SK-N-SH (cell line): Measurements from ENCODE around the gene NOTUM. TPM values are rescaled to one million over a fixed set of nuclear protein-coding genes. Genes with fewer than 3 reads are reported as not detected.
A peak's percentile ranks its signal among the peaks of the same experiment; 100 is the strongest.

ENCODE experiments used
- CTCF ChIA-PET: fragments of 300-600, 350-600 bp; formaldehyde crosslinking; extraction: SDS; loops from one replicate; lab custom pipeline; 2021; lab: Yijun Ruan, JAX
- POLR2A ChIA-PET: fragments of 350-600 bp; sonication (Branson Sonifier 250); formaldehyde crosslinking; extraction: SDS; loops from one replicate; lab custom pipeline; 2020; ENCODE audit warnings: antibody characterized with exemption, inconsistent platforms; lab: Yijun Ruan, JAX
- DNase-seq: peaks from one replicate; pipeline ENCODE4 v3.0.0; 2012
- H2AFZ ChIP-seq: fragments of 200-600 bp; sonication (generic); 2 replicates; pipeline ENCODE4 v1.8.1; 2016; ENCODE audit warnings: antibody characterized with exemption, mild to moderate bottlenecking, low read depth
- H3F3A ChIP-seq: fragments of 200-600 bp; sonication (generic); replicated peaks from 2 replicates; pipeline ENCODE3; 2016; ENCODE audit warnings: antibody characterized with exemption, mild to moderate bottlenecking; ENCODE audit not compliant: insufficient read depth
- H3K27ac ChIP-seq, 2 experiments: fragments of 200-500 bp in 1 of 2; fragments of 200-600 bp in 1 of 2; sonication (Bioruptor generic) in 1 of 2; sonication (generic), shearing (Covaris generic) in 1 of 2; 2 replicates each; pipeline versions ENCODE4 v1.5.1 to v1.6.1; 2014 to 2016; ENCODE audit warnings: low read depth in 2 of 2, inconsistent platforms in 1 of 2, low read length in 1 of 2, mild to moderate bottlenecking in 1 of 2, mixed read lengths in 1 of 2
- H3K27me3 ChIP-seq: fragments of 200-600 bp; sonication (generic), shearing (Covaris generic); 2 replicates; pipeline ENCODE4 v1.6.1; 2016; ENCODE audit warnings: mixed run types; ENCODE audit not compliant: insufficient read depth
- H3K36me3 ChIP-seq, 2 experiments: fragments of 200-500 bp in 1 of 2; fragments of 200-600 bp in 1 of 2; sonication (Bioruptor generic) in 1 of 2; sonication (generic) in 1 of 2; replicated peaks in 1 of 2; 2 replicates each; pipeline versions ENCODE3 to v1.5.1; 2014 to 2016; ENCODE audit warnings: low read length in 1 of 2, mild to moderate bottlenecking in 1 of 2; ENCODE audit not compliant: insufficient read depth in 2 of 2, control insufficient read depth in 1 of 2
- H3K4me1 ChIP-seq, 2 experiments: fragments of 200-500 bp in 1 of 2; fragments of 200-600 bp in 1 of 2; sonication (Bioruptor generic) in 1 of 2; sonication (generic), shearing (Covaris generic) in 1 of 2; 2 replicates each; pipeline versions ENCODE4 v1.5.1 to v1.6.1; 2014 to 2016; ENCODE audit warnings: low read depth in 1 of 2, low read length in 1 of 2, mixed run types in 1 of 2; ENCODE audit not compliant: insufficient read depth in 2 of 2, control insufficient read depth in 1 of 2
- H3K4me2 ChIP-seq: fragments of 200-600 bp; sonication (generic), shearing (Covaris generic); 2 replicates; pipeline ENCODE4 v1.6.1; 2017; ENCODE audit warnings: mixed run types
- H3K4me3 ChIP-seq, 2 experiments: fragments of 200-500 bp in 1 of 2; fragments of 200-600 bp in 1 of 2; sonication (Bioruptor generic) in 1 of 2; sonication (generic), shearing (Covaris generic) in 1 of 2; 2 replicates each; pipeline versions ENCODE4 v1.5.1 to v1.8.1; 2014 to 2016; ENCODE audit warnings: low read depth in 2 of 2, inconsistent platforms in 1 of 2, low read length in 1 of 2, mild to moderate bottlenecking in 1 of 2, mixed read lengths in 1 of 2, moderate library complexity in 1 of 2
- H3K79me2 ChIP-seq: fragments of 200-600 bp; sonication (generic); 2 replicates; pipeline ENCODE4 v1.8.1; 2017; ENCODE audit warnings: mild to moderate bottlenecking; ENCODE audit not compliant: insufficient read depth
- H3K9ac ChIP-seq: fragments of 200-600 bp; sonication (generic); 2 replicates; pipeline ENCODE4 v1.6.1; 2017; ENCODE audit warnings: mixed run types
- H3K9me2 ChIP-seq: fragments of 200-600 bp; sonication (generic); 2 replicates; pipeline ENCODE4 v1.6.1; 2017; ENCODE audit warnings: mixed run types
- H3K9me3 ChIP-seq: fragments of 200-600 bp; sonication (generic); 2 replicates; pipeline ENCODE4 v1.6.1; 2017; ENCODE audit warnings: mixed run types, mild to moderate bottlenecking, moderate library complexity
- H4K20me1 ChIP-seq: fragments of 200-600 bp; sonication (generic); 2 replicates; pipeline ENCODE4 v1.6.1; 2017; ENCODE audit warnings: mild to moderate bottlenecking, mixed run types; ENCODE audit not compliant: insufficient read depth
- CTCF ChIP-seq: fragments of 200-600 bp; sonication (generic); IDR thresholded peaks from 2 replicates; pipeline ENCODE4 v1.6.1; 2017; ENCODE audit warnings: antibody characterized with exemption, mild to moderate bottlenecking, moderate library complexity
- ELF1 ChIP-seq: IDR thresholded peaks from 2 replicates; pipeline ENCODE4 v1.4.0; 2012
- EP300 ChIP-seq, 2 experiments: IDR thresholded peaks; 2 replicates each; pipeline versions ENCODE4 v1.4.0 to v1.6.1; 2012; ENCODE audit warnings: borderline replicate concordance in 1 of 2, low read depth in 1 of 2, low read length in 1 of 2
- FOXJ3 ChIP-seq: sonication (generic); formaldehyde crosslinking; IDR thresholded peaks from 2 replicates; pipeline ENCODE4 v1.5.1; 2020; ENCODE audit warnings: mild to moderate bottlenecking, missing genetic modification reagents
- FOXM1 ChIP-seq: IDR thresholded peaks from 2 replicates; pipeline ENCODE4 v1.4.0; 2012; ENCODE audit warnings: low read depth, mild to moderate bottlenecking
- GABPA ChIP-seq: IDR thresholded peaks from 2 replicates; pipeline ENCODE4 v1.4.0; 2012; ENCODE audit warnings: low read depth, mild to moderate bottlenecking
- IRF3 ChIP-seq: fragments of 150-350 bp; IDR thresholded peaks from 2 replicates; pipeline ENCODE4 v1.6.1; 2016; ENCODE audit warnings: mild to moderate bottlenecking, low read depth, low read length
- JUND ChIP-seq: IDR thresholded peaks from 2 replicates; pipeline ENCODE4 v1.4.0; 2012
- MEF2A ChIP-seq: IDR thresholded peaks from 2 replicates; pipeline ENCODE4 v1.4.0; 2012; ENCODE audit warnings: low read depth, borderline replicate concordance
- MXI1 ChIP-seq: IDR thresholded peaks from 2 replicates; pipeline ENCODE4 v1.6.1; 2012; ENCODE audit warnings: mild to moderate bottlenecking, low read depth, low read length, improper control_type of control experiment
- NFIC ChIP-seq: IDR thresholded peaks from 2 replicates; pipeline ENCODE4 v1.4.0; 2012; ENCODE audit warnings: borderline replicate concordance
- NRF1 ChIP-seq: IDR thresholded peaks from 2 replicates; pipeline ENCODE4 v1.6.1; 2012; ENCODE audit warnings: low read depth, mild to moderate bottlenecking, low read length
- POLR2AphosphoS5 ChIP-seq: IDR thresholded peaks from 2 replicates; pipeline ENCODE4 v1.6.1; 2012; ENCODE audit warnings: low read depth, low read length
- REST ChIP-seq: IDR thresholded peaks from 2 replicates; pipeline ENCODE4 v1.6.1; 2012; ENCODE audit warnings: mild to moderate bottlenecking, low read depth, low read length, moderate library complexity
- TEAD4 ChIP-seq: IDR thresholded peaks from 2 replicates; pipeline ENCODE4 v1.4.0; 2012; ENCODE audit warnings: mild to moderate bottlenecking, borderline replicate concordance; ENCODE audit not compliant: insufficient read depth
- YY1 ChIP-seq: IDR thresholded peaks from 2 replicates; pipeline ENCODE4 v1.4.0; 2012; ENCODE audit warnings: low read depth, mild to moderate bottlenecking
- WGBS: methylation state at CpG from one replicate; pipeline ENCODE4 v1.1.6; 2017; ENCODE audit warnings: low lambda C conversion rate; 5-methylcytosine and 5-hydroxymethylcytosine counted together
- polyA plus RNA-seq, 3 experiments: library from polyadenylated mRNA; depleted of rRNA; stranded (reverse); fragments of >200 nt; gene quantifications; 2 replicates each; pipeline ENCODE4 v1.2.3, GENCODE V29; 2012
- TF ChIP-seq, protein P1 (sequence below): IDR thresholded peaks from 2 replicates; pipeline ENCODE4 v1.4.0; 2012; ENCODE audit warnings: low read depth, borderline replicate concordance

Gene NOTUM
- polyA plus RNA-seq, 1 of the 3 experiments (the other 2 are of a cell fraction), result 0.33 TPM

GRCh38 chr17:81978524-81979298 lies 17.7 kb upstream of the NOTUM start:
- CTCF ChIA-PET, result interaction anchor here (0.7 to 11.6 kb wide), 10 partner anchors 10 to 51 kb away, joined by 3 to 85 read pairs (median 6); partner anchors contain the start of genes CENPX, LRRC45, MAFG and NOTUM
- Histone ChIP-seq H3F3A (peaks cover 4% of the 10 kb centered on the region), H2AFZ (no peak overlapping the region), H3K9ac (no peak overlapping the region), H3K79me2 (peaks cover 26% of the 10 kb centered on the region), H3K9me2 (no peaks in the 10 kb centered on the region), H3K4me1 (peaks cover 10 to 18% of the 10 kb centered on the region in 2 experiments; a peak in 2 of 4 replicates), H4K20me1 (no peaks in the 10 kb centered on the region), H3K4me3 (peak overlapping the region; percentile 69 to 95), H3K4me2 (peak overlapping the region; percentile 99), H3K9me3 (no peaks in the 10 kb centered on the region), H3K27ac (peak overlapping the region in 1 of 2 experiments; percentile 65; a peak in 1 of 4 replicates), H3K27me3 (no peaks in the 10 kb centered on the region), H3K36me3 (peaks cover 11 to 18% of the 10 kb centered on the region in 2 experiments)
- POLR2A ChIA-PET, result interaction anchor here (0.6 to 1.3 kb wide), 6 partner anchors 9 to 266 kb away, joined by 3 to 6 read pairs (median 4); partner anchors contain the start of gene SLC25A10
- WGBS, result 88% methylated on average over 27 of the region's 27 CpGs
- no peak for TF ChIP-seq POLR2AphosphoS5
- no peak for TF ChIP-seq MEF2A
- no peak for TF ChIP-seq JUND
- TF ChIP-seq NRF1, result no peak
- TF ChIP-seq EP300 (IDR thresholded peaks at IDR 0.05; ENCODE audit: borderline replicate concordance in 1 of 2, low read depth in 1 of 2, low read length in 1 of 2), result no peak
- no peak for TF ChIP-seq ELF1
- no peak for TF ChIP-seq MXI1
- TF ChIP-seq GABPA, result no peak
- DNase-seq, result no peak

DNA sequence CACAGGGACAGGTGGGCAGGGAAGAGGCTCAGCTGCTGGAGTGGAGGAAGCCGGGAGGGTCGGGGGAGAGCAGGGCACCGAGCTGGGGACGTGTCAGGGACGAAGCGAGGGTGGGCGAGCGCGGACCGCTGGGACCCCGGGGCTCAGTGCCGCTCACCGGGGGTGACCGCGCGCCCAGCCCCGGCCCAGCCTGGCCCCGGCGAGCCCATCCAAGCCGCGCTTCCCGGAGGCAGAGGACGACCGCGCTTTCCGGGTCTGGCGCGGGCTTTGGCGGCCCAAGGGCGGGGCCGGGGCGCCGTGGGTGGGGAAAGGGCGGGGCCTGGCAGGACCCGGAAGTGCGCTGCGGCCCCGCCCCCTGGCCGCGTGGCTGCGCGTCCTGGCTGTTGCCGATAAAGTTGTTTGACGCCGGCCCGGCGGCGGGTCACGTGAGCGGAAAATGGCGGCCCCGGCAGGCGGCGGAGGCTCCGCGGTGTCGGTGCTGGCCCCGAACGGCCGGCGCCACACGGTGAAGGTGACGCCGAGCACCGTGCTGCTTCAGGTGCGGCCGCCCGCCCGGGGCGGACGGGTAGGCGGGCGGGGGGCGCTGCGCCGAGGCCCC lies 16.3 kb upstream of the NOTUM start, which contains the start of gene ASPSCR1:
Gene ASPSCR1 (plus strand): TSS at position 419 of the 598 bp plus-strand sequence. CDS start 18 bp downstream, at position 437.
- H2AFZ ChIP-seq, result peak within 1 kb of the TSS; percentile 91
- H3F3A ChIP-seq, result peaks cover 3% of the 10 kb centered on the region
- no peaks in the 10 kb centered on the region for H3K27me3 ChIP-seq
- H3K9me2 ChIP-seq, result no peaks in the 10 kb centered on the region
- peaks cover 11 to 15% of the 10 kb centered on the region in 2 experiments for H3K36me3 ChIP-seq
- no peaks in the 10 kb centered on the region for H4K20me1 ChIP-seq
- peak within 1 kb of the TSS; percentile 94 for H3K9ac ChIP-seq
- H3K4me2 ChIP-seq, result peak within 1 kb of the TSS; percentile 99
- H3K9me3 ChIP-seq, result peaks cover 4% of the 10 kb centered on the region; the same call in 1 of the 2 replicates
- peak within 1 kb of the TSS; percentile 69 to 95 for H3K4me3 ChIP-seq
- H3K79me2 ChIP-seq, result peaks cover 26% of the 10 kb centered on the region
- H3K27ac ChIP-seq, result peak within 1 kb of the TSS; percentile 65 to 83
- CTCF ChIA-PET, result interaction anchor here (1.3 to 11.6 kb wide), 6 partner anchors 10 to 59 kb away, joined by 3 to 85 read pairs (median 14); partner anchors contain the start of genes CENPX, LRRC45, MAFG and NOTUM
- peak; percentile 99 for DNase-seq
- WGBS, result 2% methylated on average over 35 of the region's 76 CpGs
- H3K4me1 ChIP-seq, result peaks cover 10 to 18% of the 10 kb centered on the region in 2 experiments; a peak in 2 of 4 replicates
- POLR2A ChIA-PET, result interaction anchor here (0.6 to 1.5 kb wide), 7 partner anchors 10 to 108 kb away, joined by 3 to 9 read pairs (median 3); partner anchors contain the start of gene PYCR1
- TF ChIP-seq REST (peak; percentile 79; the same call in 1 of the 2 replicates), IRF3 (no peak), FOXJ3 (CRISPR knock-in tag) (no peak), TEAD4 (no peak), YY1 (peak; percentile 94), FOXM1 (no peak), NFIC (no peak), CTCF (no peak), JUND (no peak), GABPA (peak; percentile 72), EP300 (IDR thresholded peaks at IDR 0.05; ENCODE audit: borderline replicate concordance in 1 of 2, low read depth in 1 of 2, low read length in 1 of 2) (peak in 1 of 2 experiments; percentile 48; a peak in 2 of 4 replicates), POLR2AphosphoS5 (peak; percentile 87)
- TF ChIP-seq, protein P1, sequence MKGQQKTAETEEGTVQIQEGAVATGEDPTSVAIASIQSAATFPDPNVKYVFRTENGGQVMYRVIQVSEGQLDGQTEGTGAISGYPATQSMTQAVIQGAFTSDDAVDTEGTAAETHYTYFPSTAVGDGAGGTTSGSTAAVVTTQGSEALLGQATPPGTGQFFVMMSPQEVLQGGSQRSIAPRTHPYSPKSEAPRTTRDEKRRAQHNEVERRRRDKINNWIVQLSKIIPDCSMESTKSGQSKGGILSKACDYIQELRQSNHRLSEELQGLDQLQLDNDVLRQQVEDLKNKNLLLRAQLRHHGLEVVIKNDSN, result peak; percentile 98
